RWPE2 (cell line): ENCODE results near the gene AKR7A2.

Experiments
- ATAC-seq: fragments of 200-7000 bp; cut with Tn5 transposase; 3 replicates; pipeline ENCODE4 v1.9.1; 2021; ENCODE audit warnings: low read depth
- DNase-seq: peaks from one replicate; pipeline ENCODE4 v3.0.0-alpha.2; 2020; ENCODE audit warnings: low spot score
- H3K27ac ChIP-seq: fragments of 450-650 bp; 2 replicates; pipeline ENCODE4 v1.5.1; 2017; ENCODE audit warnings: mild to moderate bottlenecking; ENCODE audit not compliant: poor library complexity, severe bottlenecking
- H3K27me3 ChIP-seq: fragments of 250-450 bp; sonication (Bioruptor Pico); 2 replicates; pipeline ENCODE4 v1.5.1; 2021; ENCODE audit warnings: mild to moderate bottlenecking, moderate library complexity; ENCODE audit not compliant: insufficient read depth, poor library complexity, severe bottlenecking
- H3K36me3 ChIP-seq: fragments of 250-450 bp; sonication (Bioruptor Pico); 2 replicates; pipeline ENCODE4 v1.5.1; 2020; ENCODE audit warnings: low read depth, mild to moderate bottlenecking, moderate library complexity
- H3K4me1 ChIP-seq: fragments of 250-450 bp; sonication (Bioruptor Pico); 2 replicates; pipeline ENCODE4 v1.5.1; 2021; ENCODE audit warnings: mild to moderate bottlenecking, moderate library complexity; ENCODE audit not compliant: insufficient read depth, poor library complexity, severe bottlenecking
- H3K4me3 ChIP-seq: fragments of 250-450 bp; sonication (Bioruptor Pico); 2 replicates; pipeline ENCODE4 v1.5.1; 2021; ENCODE audit warnings: mild to moderate bottlenecking, moderate library complexity; ENCODE audit not compliant: severe bottlenecking
- H3K9me3 ChIP-seq: fragments of 250-450 bp; sonication (Bioruptor Pico); 2 replicates; pipeline ENCODE4 v1.5.1; 2021; ENCODE audit warnings: mild to moderate bottlenecking, moderate library complexity; ENCODE audit not compliant: severe bottlenecking
- TF ChIP-seq, protein P1 (sequence below): fragments of 450-650 bp; IDR thresholded peaks from one replicate; pipeline ENCODE4 v1.5.1; 2017; ENCODE audit warnings: mild to moderate bottlenecking, moderate library complexity; ENCODE audit not compliant: poor library complexity, severe bottlenecking

The AKR7A2 gene

DNA sequence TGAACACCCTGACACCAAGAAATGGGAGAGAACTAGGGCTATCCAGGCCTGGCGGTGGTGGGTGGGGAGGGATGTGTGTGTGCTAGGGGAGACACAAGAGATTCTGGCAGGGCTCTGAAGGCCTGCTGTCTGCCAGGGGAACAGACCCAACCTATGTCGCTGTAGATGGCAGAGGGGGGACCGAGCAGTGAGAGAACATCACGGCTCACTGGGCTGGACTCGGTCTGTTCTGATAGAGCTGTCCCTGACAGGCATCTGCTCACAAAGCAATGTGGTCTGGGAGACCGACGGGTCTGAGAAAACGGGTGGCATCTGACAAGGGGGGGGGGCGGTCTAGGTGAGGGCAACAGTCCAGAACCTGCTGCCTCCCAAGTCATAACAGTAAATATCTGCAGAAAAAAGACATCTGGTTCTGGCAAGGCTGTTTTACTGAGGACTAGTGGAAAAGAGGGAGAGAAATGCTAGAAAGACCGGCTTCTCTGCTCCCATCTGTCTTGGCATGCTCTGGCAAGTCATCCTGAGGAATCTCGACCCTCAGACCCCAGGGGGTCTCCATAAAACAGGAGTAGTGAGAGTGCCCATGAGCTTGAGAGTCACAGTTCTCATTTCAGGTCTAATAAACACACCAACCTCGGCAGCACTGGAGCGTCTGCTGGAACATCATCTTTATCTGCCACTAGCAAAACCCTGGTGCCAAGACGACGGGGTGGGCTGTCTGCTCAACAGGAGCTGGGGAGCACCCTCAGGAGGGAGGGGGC lies 36.7 kb upstream of the AKR7A2 start:
- DNase-seq (no peak), ATAC-seq (no peak)
- H3K4me3 ChIP-seq: no peak overlapping the region
- no peaks in the 10 kb centered on the region for H3K9me3 ChIP-seq
- peaks cover 46% of the 10 kb centered on the region for H3K36me3 ChIP-seq
- no peaks in the 10 kb centered on the region for H3K27me3 ChIP-seq
- no peak overlapping the region for H3K27ac ChIP-seq
- no peaks in the 10 kb centered on the region for H3K4me1 ChIP-seq
- TF ChIP-seq, protein P1, sequence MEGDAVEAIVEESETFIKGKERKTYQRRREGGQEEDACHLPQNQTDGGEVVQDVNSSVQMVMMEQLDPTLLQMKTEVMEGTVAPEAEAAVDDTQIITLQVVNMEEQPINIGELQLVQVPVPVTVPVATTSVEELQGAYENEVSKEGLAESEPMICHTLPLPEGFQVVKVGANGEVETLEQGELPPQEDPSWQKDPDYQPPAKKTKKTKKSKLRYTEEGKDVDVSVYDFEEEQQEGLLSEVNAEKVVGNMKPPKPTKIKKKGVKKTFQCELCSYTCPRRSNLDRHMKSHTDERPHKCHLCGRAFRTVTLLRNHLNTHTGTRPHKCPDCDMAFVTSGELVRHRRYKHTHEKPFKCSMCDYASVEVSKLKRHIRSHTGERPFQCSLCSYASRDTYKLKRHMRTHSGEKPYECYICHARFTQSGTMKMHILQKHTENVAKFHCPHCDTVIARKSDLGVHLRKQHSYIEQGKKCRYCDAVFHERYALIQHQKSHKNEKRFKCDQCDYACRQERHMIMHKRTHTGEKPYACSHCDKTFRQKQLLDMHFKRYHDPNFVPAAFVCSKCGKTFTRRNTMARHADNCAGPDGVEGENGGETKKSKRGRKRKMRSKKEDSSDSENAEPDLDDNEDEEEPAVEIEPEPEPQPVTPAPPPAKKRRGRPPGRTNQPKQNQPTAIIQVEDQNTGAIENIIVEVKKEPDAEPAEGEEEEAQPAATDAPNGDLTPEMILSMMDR: no peak

GRCh38 chr1:19347533-19348172 lies 35.7 kb upstream of the AKR7A2 start:
- Histone ChIP-seq H3K9me3 (no peaks in the 10 kb centered on the region), H3K27ac (no peak overlapping the region), H3K4me3 (no peak overlapping the region), H3K36me3 (peaks cover 44% of the 10 kb centered on the region), H3K4me1 (no peaks in the 10 kb centered on the region), H3K27me3 (no peaks in the 10 kb centered on the region)
- DNase-seq (no peak), ATAC-seq (no peak)
- TF ChIP-seq, protein P1: no peak

DNA sequence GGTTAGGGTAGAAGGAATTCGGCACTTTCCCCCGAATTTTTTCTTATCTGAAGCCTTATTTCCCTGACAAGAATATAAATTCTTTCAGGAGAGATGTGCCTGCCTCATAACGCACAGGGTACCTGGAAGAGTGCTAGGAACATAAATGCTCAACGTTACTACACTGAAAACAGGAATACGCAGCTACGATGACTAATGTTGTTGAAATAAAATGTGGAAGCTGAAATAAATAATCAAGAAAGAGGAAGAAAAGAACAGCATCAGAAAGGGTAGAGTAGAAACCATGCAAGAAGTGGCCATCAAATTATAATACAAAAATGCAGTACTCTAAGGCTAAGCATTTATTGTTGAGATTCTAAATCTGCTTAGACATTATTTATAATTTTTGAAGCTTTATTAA lies 34.1 kb upstream of the AKR7A2 start:
- TF ChIP-seq, protein P1: no peak
- H3K27ac ChIP-seq: no peak overlapping the region
- ATAC-seq (no peak), DNase-seq (no peak)
- H3K9me3 ChIP-seq: no peaks in the 10 kb centered on the region
- no peaks in the 10 kb centered on the region for H3K4me1 ChIP-seq
- no peak overlapping the region for H3K4me3 ChIP-seq
- H3K36me3 ChIP-seq: peaks cover 40% of the 10 kb centered on the region
- H3K27me3 ChIP-seq: no peaks in the 10 kb centered on the region

GRCh38 chr1:19345391-19345790 lies 33.4 kb upstream of the AKR7A2 start:
- TF ChIP-seq, protein P1: no peak

DNA sequence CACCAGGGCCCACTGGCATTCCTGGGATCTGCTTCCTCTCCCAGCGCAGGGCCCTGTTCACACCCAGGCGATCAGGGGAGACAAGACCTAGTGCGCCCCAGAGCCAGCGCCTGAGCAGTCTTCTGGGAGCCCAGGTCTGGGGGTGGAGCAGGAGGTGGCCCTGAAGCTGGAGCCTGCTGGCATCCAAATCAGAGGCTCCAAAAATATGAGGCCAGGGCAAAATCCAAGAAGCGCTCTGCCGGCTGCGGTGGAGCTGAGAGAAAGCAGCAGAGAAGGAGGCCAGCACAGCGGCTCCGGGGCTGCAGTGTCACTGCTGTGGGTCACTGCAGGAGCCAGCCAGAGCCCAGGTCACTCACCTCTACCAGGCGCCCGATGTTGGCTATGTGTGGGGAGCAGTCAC lies 32.9 kb upstream of the AKR7A2 start:
- H3K4me3 ChIP-seq: no peak overlapping the region
- TF ChIP-seq, protein P1: no peak
- H3K27me3 ChIP-seq: no peaks in the 10 kb centered on the region
- DNase-seq (no peak), ATAC-seq (no peak)
- H3K36me3 ChIP-seq: peaks cover 38% of the 10 kb centered on the region
- H3K9me3 ChIP-seq: no peaks in the 10 kb centered on the region
- no peak overlapping the region for H3K27ac ChIP-seq
- no peaks in the 10 kb centered on the region for H3K4me1 ChIP-seq

More at GRCh38 chr1:19345391-19345790, 33.4 kb upstream of the AKR7A2 start:
- H3K36me3 ChIP-seq: peaks cover 43% of the 10 kb centered on the region
- no peak overlapping the region for H3K4me3 ChIP-seq
- no peaks in the 10 kb centered on the region for H3K27me3 ChIP-seq
- DNase-seq (no peak), ATAC-seq (no peak)
- H3K9me3 ChIP-seq: no peaks in the 10 kb centered on the region
- no peaks in the 10 kb centered on the region for H3K4me1 ChIP-seq
- no peak overlapping the region for H3K27ac ChIP-seq
